HL-60 (cell line): ENCODE measurements around the gene CNIH3.

Experiments
- GABPA ChIP-seq: IDR thresholded peaks from 2 replicates; pipeline ENCODE4 v1.6.1; 2012; ENCODE audit warnings: low read depth
- POLR2AphosphoS5 ChIP-seq: IDR thresholded peaks from 2 replicates; pipeline ENCODE4 v1.6.1; 2012; ENCODE audit warnings: low read depth
- SPI1 ChIP-seq: IDR thresholded peaks from 2 replicates; pipeline ENCODE4 v1.6.1; 2012; ENCODE audit warnings: low read depth, mild to moderate bottlenecking, borderline replicate concordance
- TF ChIP-seq, protein P1 (sequence below): IDR thresholded peaks from one replicate; pipeline ENCODE4 v1.5.1; 2011; ENCODE audit warnings: low read length, control low read depth, inconsistent platforms; ENCODE audit not compliant: insufficient read depth
- TF ChIP-seq, protein P2 (sequence below): IDR thresholded peaks from 2 replicates; pipeline ENCODE4 v1.6.1; 2012; ENCODE audit warnings: low read depth; ENCODE audit not compliant: insufficient replicate concordance

GRCh38 chr1:224733027-224733911 lies 117.2 kb downstream of the CNIH3 start:
- TF ChIP-seq GABPA, result no peak
- TF ChIP-seq, protein P1, sequence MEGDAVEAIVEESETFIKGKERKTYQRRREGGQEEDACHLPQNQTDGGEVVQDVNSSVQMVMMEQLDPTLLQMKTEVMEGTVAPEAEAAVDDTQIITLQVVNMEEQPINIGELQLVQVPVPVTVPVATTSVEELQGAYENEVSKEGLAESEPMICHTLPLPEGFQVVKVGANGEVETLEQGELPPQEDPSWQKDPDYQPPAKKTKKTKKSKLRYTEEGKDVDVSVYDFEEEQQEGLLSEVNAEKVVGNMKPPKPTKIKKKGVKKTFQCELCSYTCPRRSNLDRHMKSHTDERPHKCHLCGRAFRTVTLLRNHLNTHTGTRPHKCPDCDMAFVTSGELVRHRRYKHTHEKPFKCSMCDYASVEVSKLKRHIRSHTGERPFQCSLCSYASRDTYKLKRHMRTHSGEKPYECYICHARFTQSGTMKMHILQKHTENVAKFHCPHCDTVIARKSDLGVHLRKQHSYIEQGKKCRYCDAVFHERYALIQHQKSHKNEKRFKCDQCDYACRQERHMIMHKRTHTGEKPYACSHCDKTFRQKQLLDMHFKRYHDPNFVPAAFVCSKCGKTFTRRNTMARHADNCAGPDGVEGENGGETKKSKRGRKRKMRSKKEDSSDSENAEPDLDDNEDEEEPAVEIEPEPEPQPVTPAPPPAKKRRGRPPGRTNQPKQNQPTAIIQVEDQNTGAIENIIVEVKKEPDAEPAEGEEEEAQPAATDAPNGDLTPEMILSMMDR, result no peak
- TF ChIP-seq, protein P2, sequence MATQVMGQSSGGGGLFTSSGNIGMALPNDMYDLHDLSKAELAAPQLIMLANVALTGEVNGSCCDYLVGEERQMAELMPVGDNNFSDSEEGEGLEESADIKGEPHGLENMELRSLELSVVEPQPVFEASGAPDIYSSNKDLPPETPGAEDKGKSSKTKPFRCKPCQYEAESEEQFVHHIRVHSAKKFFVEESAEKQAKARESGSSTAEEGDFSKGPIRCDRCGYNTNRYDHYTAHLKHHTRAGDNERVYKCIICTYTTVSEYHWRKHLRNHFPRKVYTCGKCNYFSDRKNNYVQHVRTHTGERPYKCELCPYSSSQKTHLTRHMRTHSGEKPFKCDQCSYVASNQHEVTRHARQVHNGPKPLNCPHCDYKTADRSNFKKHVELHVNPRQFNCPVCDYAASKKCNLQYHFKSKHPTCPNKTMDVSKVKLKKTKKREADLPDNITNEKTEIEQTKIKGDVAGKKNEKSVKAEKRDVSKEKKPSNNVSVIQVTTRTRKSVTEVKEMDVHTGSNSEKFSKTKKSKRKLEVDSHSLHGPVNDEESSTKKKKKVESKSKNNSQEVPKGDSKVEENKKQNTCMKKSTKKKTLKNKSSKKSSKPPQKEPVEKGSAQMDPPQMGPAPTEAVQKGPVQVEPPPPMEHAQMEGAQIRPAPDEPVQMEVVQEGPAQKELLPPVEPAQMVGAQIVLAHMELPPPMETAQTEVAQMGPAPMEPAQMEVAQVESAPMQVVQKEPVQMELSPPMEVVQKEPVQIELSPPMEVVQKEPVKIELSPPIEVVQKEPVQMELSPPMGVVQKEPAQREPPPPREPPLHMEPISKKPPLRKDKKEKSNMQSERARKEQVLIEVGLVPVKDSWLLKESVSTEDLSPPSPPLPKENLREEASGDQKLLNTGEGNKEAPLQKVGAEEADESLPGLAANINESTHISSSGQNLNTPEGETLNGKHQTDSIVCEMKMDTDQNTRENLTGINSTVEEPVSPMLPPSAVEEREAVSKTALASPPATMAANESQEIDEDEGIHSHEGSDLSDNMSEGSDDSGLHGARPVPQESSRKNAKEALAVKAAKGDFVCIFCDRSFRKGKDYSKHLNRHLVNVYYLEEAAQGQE, result no peak
- TF ChIP-seq POLR2AphosphoS5, result no peak
- TF ChIP-seq SPI1, result no peak
